ENCODE results near the gene TNNI3.

GRCh38 chr19:55158848-55159749, 1.6 kb upstream of the TNNI3 start:
- no peak for TF ChIP-seq CTCF (IDR thresholded peaks at IDR 0.05)
- no peak for TF ChIP-seq ZFX (IDR thresholded peaks at IDR 0.05; ENCODE audit: borderline replicate concordance)
